ENCODE results near the gene SMAD1.

DNA sequence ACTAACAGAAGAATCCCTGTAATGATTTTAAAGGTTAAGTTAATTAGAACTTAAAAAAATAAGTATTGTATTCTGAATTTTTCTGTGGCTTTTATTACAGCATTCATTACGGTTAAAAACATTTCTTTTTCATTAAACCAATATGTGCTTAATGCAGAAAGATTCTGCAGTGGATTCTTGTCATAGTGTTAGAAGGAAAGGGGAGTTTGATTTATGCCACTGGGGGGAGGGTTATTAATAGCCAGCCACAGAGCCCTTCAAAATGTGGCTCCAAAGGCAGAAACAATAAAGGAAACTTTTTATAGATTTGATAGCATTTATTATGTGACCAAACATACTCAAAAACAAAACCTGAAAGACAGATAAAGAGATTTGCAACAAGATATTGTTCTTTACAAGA lies 9.1 kb downstream of the SMAD1 start:
- TF ChIP-seq, protein P1, sequence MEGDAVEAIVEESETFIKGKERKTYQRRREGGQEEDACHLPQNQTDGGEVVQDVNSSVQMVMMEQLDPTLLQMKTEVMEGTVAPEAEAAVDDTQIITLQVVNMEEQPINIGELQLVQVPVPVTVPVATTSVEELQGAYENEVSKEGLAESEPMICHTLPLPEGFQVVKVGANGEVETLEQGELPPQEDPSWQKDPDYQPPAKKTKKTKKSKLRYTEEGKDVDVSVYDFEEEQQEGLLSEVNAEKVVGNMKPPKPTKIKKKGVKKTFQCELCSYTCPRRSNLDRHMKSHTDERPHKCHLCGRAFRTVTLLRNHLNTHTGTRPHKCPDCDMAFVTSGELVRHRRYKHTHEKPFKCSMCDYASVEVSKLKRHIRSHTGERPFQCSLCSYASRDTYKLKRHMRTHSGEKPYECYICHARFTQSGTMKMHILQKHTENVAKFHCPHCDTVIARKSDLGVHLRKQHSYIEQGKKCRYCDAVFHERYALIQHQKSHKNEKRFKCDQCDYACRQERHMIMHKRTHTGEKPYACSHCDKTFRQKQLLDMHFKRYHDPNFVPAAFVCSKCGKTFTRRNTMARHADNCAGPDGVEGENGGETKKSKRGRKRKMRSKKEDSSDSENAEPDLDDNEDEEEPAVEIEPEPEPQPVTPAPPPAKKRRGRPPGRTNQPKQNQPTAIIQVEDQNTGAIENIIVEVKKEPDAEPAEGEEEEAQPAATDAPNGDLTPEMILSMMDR (optimal IDR thresholded peaks at IDR 0.05 in 1 of 3, IDR thresholded peaks at IDR 0.05 in 1 of 3, conservative IDR thresholded peaks at IDR 0.05 in 1 of 3; ENCODE audit: extremely low read depth in 1 of 3, insufficient read depth in 2 of 3, low read length in 3 of 3) = no peak
- TF ChIP-seq EZH2 (IDR thresholded peaks at IDR 0.05; ENCODE audit: low read length) = no peak

Data from keratinocyte (primary cell).